PFSK-1 (cell line): Measurements from ENCODE around the gene CBX1.

Source experiments
- POLR2AphosphoS5 ChIP-seq: IDR thresholded peaks from 2 replicates; pipeline ENCODE4 v1.6.1; 2012; ENCODE audit warnings: low read depth, mild to moderate bottlenecking, control low read depth, low read length, moderate library complexity
- TF ChIP-seq, protein P1 (sequence below), 2 experiments: IDR thresholded peaks; 2 replicates each; pipeline versions ENCODE4 v1.6.1 to v1.8.0; 2011 to 2012; ENCODE audit warnings: low read depth in 2 of 2, low read length in 2 of 2, control low read depth in 1 of 2, inconsistent platforms in 1 of 2, mild to moderate bottlenecking in 1 of 2, moderate library complexity in 1 of 2; ENCODE audit not compliant: insufficient read depth in 1 of 2

DNA sequence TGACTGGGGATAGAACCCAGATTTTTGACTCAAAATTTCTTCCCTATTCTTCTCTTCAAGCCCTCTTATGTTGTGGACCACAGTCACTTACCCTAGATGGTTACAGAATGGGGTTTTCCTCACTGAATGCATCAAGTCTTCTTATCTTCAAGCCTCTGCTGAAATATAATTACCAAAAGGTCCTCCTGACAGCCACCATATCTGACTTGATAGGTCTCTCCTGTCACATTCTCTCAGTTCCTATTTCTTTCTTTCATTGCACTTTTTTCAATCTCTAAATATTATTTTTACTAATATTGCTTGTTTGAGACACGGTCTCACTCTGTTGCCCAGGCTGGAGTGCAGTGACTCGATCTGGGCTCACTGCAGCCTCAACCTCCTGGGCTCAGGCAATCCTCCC is 62.6 kb downstream of the CBX1 start:
- TF ChIP-seq, protein P1, sequence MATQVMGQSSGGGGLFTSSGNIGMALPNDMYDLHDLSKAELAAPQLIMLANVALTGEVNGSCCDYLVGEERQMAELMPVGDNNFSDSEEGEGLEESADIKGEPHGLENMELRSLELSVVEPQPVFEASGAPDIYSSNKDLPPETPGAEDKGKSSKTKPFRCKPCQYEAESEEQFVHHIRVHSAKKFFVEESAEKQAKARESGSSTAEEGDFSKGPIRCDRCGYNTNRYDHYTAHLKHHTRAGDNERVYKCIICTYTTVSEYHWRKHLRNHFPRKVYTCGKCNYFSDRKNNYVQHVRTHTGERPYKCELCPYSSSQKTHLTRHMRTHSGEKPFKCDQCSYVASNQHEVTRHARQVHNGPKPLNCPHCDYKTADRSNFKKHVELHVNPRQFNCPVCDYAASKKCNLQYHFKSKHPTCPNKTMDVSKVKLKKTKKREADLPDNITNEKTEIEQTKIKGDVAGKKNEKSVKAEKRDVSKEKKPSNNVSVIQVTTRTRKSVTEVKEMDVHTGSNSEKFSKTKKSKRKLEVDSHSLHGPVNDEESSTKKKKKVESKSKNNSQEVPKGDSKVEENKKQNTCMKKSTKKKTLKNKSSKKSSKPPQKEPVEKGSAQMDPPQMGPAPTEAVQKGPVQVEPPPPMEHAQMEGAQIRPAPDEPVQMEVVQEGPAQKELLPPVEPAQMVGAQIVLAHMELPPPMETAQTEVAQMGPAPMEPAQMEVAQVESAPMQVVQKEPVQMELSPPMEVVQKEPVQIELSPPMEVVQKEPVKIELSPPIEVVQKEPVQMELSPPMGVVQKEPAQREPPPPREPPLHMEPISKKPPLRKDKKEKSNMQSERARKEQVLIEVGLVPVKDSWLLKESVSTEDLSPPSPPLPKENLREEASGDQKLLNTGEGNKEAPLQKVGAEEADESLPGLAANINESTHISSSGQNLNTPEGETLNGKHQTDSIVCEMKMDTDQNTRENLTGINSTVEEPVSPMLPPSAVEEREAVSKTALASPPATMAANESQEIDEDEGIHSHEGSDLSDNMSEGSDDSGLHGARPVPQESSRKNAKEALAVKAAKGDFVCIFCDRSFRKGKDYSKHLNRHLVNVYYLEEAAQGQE (IDR thresholded peaks at IDR 0.05; ENCODE audit: insufficient read depth in 1 of 2, low read depth in 2 of 2, low read length in 2 of 2), result no peak
- TF ChIP-seq POLR2AphosphoS5, result no peak
